Peyer's patch (tissue), 4 donors: ENCODE data around the gene NTNG1. TPM values are rescaled to one million over a fixed set of nuclear protein-coding genes. Genes with fewer than 3 reads are reported as not detected.

Experiments used
- DNase-seq, 3 donors: peaks; one replicate each; pipeline ENCODE4 v3.0.0-alpha.2; 2017 to 2019
- H3K27ac ChIP-seq, 4 donors: fragments of 200-600 bp; sonication (generic); one replicate each; pipeline ENCODE4 v1.5.1; 2016 to 2019
- H3K27me3 ChIP-seq, 2 donors: fragments of 200-600 bp; sonication (generic); one replicate each; pipeline ENCODE4 v1.5.1; 2019
- H3K36me3 ChIP-seq, 3 donors: fragments of 200-600 bp; sonication (generic); one replicate each; pipeline ENCODE4 v1.5.1; 2016 to 2019
- H3K4me1 ChIP-seq, 4 donors: fragments of 200-600 bp; sonication (generic); one replicate each; pipeline ENCODE4 v1.5.1; 2016 to 2019
- H3K4me3 ChIP-seq, 4 donors: fragments of 200-600 bp; sonication (generic); 1 replicate in 3 of 4; 2 replicates in 1 of 4; pipeline ENCODE4 v1.5.1; 2016 to 2019; ENCODE audit warnings: mild to moderate bottlenecking in 1 of 4
- H3K9me3 ChIP-seq, 4 donors: fragments of 200-600 bp; sonication (generic); one replicate each; pipeline ENCODE4 v1.5.1; 2016 to 2019; ENCODE audit warnings: mild to moderate bottlenecking in 1 of 4
- CTCF ChIP-seq, 6 experiments: fragments of 450-650 bp in 4 of 6; fragments of 200-600 bp in 2 of 6; sonication (generic) in 1 of 6; IDR thresholded peaks; one replicate each; pipeline ENCODE4 v1.5.1; 2017 to 2019; ENCODE audit warnings: antibody characterized with exemption in 6 of 6, mild to moderate bottlenecking in 3 of 6, moderate library complexity in 1 of 6
- POLR2A ChIP-seq, 2 donors: fragments of 450-650 bp; IDR thresholded peaks; one replicate each; pipeline ENCODE4 v1.5.1; 2017; ENCODE audit warnings: antibody characterized with exemption in 2 of 2, mild to moderate bottlenecking in 2 of 2, moderate library complexity in 2 of 2
- total RNA-seq, 4 donors: library from RNA; depleted of rRNA; stranded (reverse); fragments of >200 nt; gene quantifications; one replicate each; pipeline ENCODE4 v1.1.0, GENCODE V29; 2016

Gene NTNG1
- total RNA-seq, 4 donors from 2014 or later = 17.3 TPM; not detected in 3

DNA sequence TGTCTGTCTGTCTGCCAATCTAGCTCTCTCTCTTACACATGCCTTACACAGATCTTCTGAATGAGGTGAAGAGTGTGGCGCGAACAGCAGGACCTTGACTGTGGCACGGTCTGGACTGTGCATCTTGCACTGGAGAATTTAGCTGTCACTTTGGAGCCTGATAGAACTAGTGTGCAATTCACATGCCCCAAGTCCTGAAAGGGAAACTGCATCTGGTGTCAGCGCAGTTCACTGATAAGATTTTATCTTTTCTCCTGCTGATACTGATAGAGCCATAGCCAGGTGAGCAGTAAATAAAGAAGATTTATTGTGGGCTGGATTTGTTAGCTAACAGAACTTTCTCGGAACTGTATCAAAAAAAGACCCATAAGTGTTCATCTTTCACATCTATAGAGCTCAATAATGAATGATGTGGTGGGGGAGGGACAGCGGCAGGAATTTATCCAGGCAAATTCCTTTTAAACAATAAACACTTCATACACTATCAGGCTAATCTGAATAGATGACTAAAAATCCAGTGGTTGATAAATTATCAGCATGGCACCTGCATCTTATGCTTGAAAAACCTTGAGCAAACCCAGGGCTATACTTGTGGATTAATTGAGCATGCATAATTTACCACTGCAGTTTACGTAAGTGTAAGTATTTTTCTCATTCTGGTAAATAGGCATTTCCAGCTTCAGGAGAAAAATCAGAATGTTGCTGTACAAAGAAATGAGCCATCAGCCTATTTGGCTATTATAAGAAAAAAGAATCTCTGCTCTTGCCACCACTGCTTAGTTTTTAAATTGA lies 104.1 kb downstream of the NTNG1 start:
- TF ChIP-seq POLR2A (IDR thresholded peaks at IDR 0.05) = no peak
- no peak for TF ChIP-seq CTCF (IDR thresholded peaks at IDR 0.05)
- Histone ChIP-seq H3K9me3 (no peaks in the 10 kb centered on the region), H3K27ac (no peak overlapping the region), H3K36me3 (no peaks in the 10 kb centered on the region), H3K4me1 (no peaks in the 10 kb centered on the region), H3K4me3 (no peak overlapping the region), H3K27me3 (no peaks in the 10 kb centered on the region)
- no peak for DNase-seq

DNA sequence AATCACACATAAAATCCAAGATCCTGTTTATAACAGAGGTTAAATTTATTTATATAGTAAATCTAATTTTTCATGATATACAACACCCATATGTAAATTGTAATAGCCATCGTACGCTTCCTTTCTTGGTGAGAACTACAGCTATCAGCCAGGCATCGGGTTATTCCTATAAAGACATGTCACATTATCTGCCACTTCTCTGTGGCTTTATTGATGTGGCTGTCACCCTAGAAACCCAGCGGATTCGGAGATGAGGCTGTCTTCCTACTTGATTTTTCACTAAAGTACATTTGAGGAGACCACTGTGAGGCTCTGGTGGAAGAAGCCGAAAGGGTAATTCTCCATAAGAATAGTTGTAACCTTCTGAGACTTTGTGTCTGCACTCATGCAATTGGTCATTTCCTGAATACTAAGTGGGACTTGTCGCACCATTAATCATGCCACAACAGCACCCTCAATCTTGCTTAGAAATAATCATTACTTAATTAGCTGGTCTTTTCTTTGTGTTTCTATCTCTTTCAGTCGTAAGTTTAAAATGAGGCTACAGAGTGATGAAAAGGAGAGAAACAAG lies 106.0 kb downstream of the NTNG1 start:
- no peaks in the 10 kb centered on the region for H3K36me3 ChIP-seq
- H3K27ac ChIP-seq = peak overlapping the region in 2 of 4 donors; percentile 25 to 34
- H3K27me3 ChIP-seq = no peaks in the 10 kb centered on the region
- DNase-seq = no peak
- no peak overlapping the region for H3K4me3 ChIP-seq
- H3K9me3 ChIP-seq = no peaks in the 10 kb centered on the region
- H3K4me1 ChIP-seq = no peaks in the 10 kb centered on the region
- TF ChIP-seq CTCF (IDR thresholded peaks at IDR 0.05) (no peak), POLR2A (IDR thresholded peaks at IDR 0.05) (no peak)

- DNase-seq = no peak
- Histone ChIP-seq H3K9me3 (no peaks in the 10 kb centered on the region), H3K4me1 (no peaks in the 10 kb centered on the region), H3K27ac (peak overlapping the region in 2 of 4 donors; percentile 25 to 34), H3K27me3 (no peaks in the 10 kb centered on the region), H3K36me3 (no peaks in the 10 kb centered on the region), H3K4me3 (no peak overlapping the region)
- TF ChIP-seq CTCF (IDR thresholded peaks at IDR 0.05) (no peak), POLR2A (IDR thresholded peaks at IDR 0.05) (no peak)
These were observed 106.8 kb downstream of the NTNG1 start for GRCh38 chr1:107247679-107248078.

- Histone ChIP-seq H3K36me3 (no peaks in the 10 kb centered on the region), H3K4me1 (no peaks in the 10 kb centered on the region), H3K4me3 (no peak overlapping the region), H3K9me3 (no peaks in the 10 kb centered on the region), H3K27ac (no peak overlapping the region), H3K27me3 (no peaks in the 10 kb centered on the region)
- no peak for DNase-seq
- TF ChIP-seq CTCF (IDR thresholded peaks at IDR 0.05) (no peak), POLR2A (IDR thresholded peaks at IDR 0.05) (no peak)
These were observed 109.3 kb downstream of the NTNG1 start for GRCh38 chr1:107250169-107250568.

- no peaks in the 10 kb centered on the region for H3K4me1 ChIP-seq
- no peaks in the 10 kb centered on the region for H3K9me3 ChIP-seq
- no peak overlapping the region for H3K27ac ChIP-seq
- H3K4me3 ChIP-seq = no peak overlapping the region
- H3K27me3 ChIP-seq = no peaks in the 10 kb centered on the region
- no peaks in the 10 kb centered on the region for H3K36me3 ChIP-seq
- no peak for DNase-seq
- TF ChIP-seq POLR2A (IDR thresholded peaks at IDR 0.05) = no peak
- TF ChIP-seq CTCF (IDR thresholded peaks at IDR 0.05) = no peak
These were observed 110.2 kb downstream of the NTNG1 start for GRCh38 chr1:107251083-107251482.
